Measurements from ENCODE around the gene PEX13.
"Not testable (repeated sequence)": the region's sequence is repeated elsewhere in the genome, so short reads cannot be mapped to it uniquely, and the experiment has no call there.

Gene PEX13

GRCh38 chr2:61009355-61009754 lies 8.2 kb upstream of the PEX13 start:
- no peak for DNase-seq (ENCODE audit: low spot score)

- DNase-seq (ENCODE audit: low spot score), result no peak
Measured at GRCh38 chr2:61011678-61012077, 5.8 kb upstream of the PEX13 start.

GRCh38 chr2:61012303-61012702 lies 5.2 kb upstream of the PEX13 start:
- DNase-seq (ENCODE audit: low spot score), result not testable (repeated sequence)

GRCh38 chr2:61013382-61013781 lies 4.1 kb upstream of the PEX13 start:
- DNase-seq (ENCODE audit: low spot score), result no peak

GRCh38 chr2:61014763-61015162 lies 2.8 kb upstream of the PEX13 start:
- DNase-seq (ENCODE audit: low spot score), result no peak

GRCh38 chr2:61015976-61016375 lies 1.5 kb upstream of the PEX13 start:
- no peak for DNase-seq (ENCODE audit: low spot score)

- no peak for DNase-seq (ENCODE audit: low spot score)
Measured at GRCh38 chr2:61016392-61017002, 1.0 kb upstream of the PEX13 start.

GRCh38 chr2:61017003-61017555 lies 441 bp upstream of the PEX13 start:
- peak; percentile 88 for DNase-seq (ENCODE audit: low spot score)

- DNase-seq (ENCODE audit: low spot score), result no peak
Measured at GRCh38 chr2:61018318-61018755, 817 bp downstream of the PEX13 start.

GRCh38 chr2:61018798-61019197 lies 1.3 kb downstream of the PEX13 start:
- no peak for DNase-seq (ENCODE audit: low spot score)

GRCh38 chr2:61021228-61021660 lies 3.7 kb downstream of the PEX13 start:
- no peak for DNase-seq (ENCODE audit: low spot score)

GRCh38 chr2:61023670-61024069 lies 6.2 kb downstream of the PEX13 start:
- DNase-seq (ENCODE audit: low spot score), result no peak

- no peak for DNase-seq (ENCODE audit: low spot score)
Measured at GRCh38 chr2:61029533-61029932, 12.0 kb downstream of the PEX13 start.

- DNase-seq (ENCODE audit: low spot score), result not testable (repeated sequence)
Measured at GRCh38 chr2:61034592-61034991, 17.1 kb downstream of the PEX13 start.

- DNase-seq (ENCODE audit: low spot score), result not testable (repeated sequence)
Measured at GRCh38 chr2:61036643-61037042, 19.1 kb downstream of the PEX13 start.

- DNase-seq (ENCODE audit: low spot score), result no peak
Measured at GRCh38 chr2:61042807-61043206, 25.3 kb downstream of the PEX13 start.

GRCh38 chr2:61044636-61045035 lies 27.1 kb downstream of the PEX13 start:
- DNase-seq (ENCODE audit: low spot score), result no peak

GRCh38 chr2:61045226-61045625 lies 27.7 kb downstream of the PEX13 start:
- DNase-seq (ENCODE audit: low spot score), result no peak

GRCh38 chr2:61045999-61046398 lies 28.5 kb downstream of the PEX13 start:
- DNase-seq (ENCODE audit: low spot score), result no peak

GRCh38 chr2:61055557-61055956 lies 38.0 kb downstream of the PEX13 start:
- no peak for DNase-seq (ENCODE audit: low spot score)

- DNase-seq (ENCODE audit: low spot score), result no peak
Measured at GRCh38 chr2:61057562-61057961, 40.0 kb downstream of the PEX13 start.

GRCh38 chr2:61059382-61059781 lies 41.9 kb downstream of the PEX13 start:
- no peak for DNase-seq (ENCODE audit: low spot score)

- DNase-seq (ENCODE audit: low spot score), result peak; percentile 91
Measured at GRCh38 chr2:61065714-61066709, 48.5 kb downstream of the PEX13 start, which contains the start of gene SANBR. Gene SANBR (plus strand): TSS chr2:61065871. CDS start chr2:61070351, 4,480 bp downstream.

Measured in SW480 (cell line).